Measurements from ENCODE around the gene NKAPD1.
A peak's percentile ranks its signal among the peaks of the same experiment; 100 is the strongest.

NKAPD1 gene

DNA sequence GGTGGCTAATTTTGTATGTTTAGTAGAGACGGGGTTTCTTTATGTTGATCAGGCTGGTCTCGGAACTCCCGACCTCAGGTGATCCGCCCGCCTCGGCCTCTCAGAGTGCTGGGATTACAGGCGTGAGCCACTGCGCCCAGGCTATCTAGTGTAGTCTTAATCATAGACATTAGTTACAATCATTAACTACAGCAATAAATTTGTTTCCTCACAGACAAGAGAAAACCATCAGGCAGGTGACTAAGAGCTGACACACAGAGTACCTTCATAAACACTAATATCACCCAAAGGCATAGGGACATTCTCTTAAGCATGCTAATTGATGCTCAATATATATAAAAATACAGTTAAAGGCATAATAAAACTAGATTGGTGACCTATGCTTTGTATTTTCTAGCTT is 32.0 kb downstream of the NKAPD1 start:
- in situ Hi-C loops (cut with MboI; ENCODE audit: low pct_unique_long_range_greater_than_20kb, low sequenced_read_pairs, unreplicated experiment), result no loop called here

DNA sequence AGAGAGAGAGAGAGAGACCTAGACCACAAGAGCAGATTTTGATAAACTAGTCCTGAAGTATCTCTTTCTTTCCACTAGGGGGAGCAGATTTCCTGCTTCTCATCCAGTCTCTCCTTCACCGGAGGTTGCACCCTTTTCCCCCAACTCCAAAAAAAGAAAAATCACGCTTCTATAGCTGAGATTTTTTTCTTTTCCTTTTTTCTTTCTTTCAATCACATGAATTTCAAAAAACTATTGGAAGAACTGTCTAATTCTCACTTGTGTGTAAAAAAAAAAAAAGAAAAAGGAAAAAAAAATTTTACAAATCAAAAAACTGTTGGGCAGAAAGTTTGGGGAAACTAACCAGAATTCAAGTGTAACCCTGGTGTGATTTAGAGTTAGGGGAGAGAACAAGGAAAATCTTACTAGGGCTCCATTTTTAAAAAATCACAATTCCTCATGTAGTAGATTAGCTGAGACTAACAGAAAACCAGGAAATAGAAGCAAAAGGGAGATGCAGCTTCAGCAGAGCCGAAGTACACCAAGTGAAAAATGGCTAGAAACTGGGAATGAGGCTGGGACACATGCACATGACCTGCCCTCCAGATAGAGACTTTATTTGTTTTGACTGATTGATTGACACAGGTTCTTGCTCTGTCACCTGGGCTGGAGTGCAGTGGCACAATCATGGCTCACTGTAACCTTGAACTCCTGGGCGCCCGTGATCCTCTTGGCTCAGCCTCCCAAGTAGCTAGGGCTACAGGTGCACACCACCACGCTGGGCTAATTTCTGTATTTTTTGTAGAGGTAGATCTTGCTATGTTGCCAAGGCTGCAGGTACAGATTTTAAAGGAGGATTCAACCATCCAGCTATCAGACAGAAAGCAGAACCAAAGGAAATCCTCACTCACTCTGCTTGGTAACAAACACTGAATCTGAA is 39.7 kb downstream of the NKAPD1 start:
- DNase-seq (ENCODE audit: low spot score), result peak; percentile 46
- TF ChIP-seq, protein P1, sequence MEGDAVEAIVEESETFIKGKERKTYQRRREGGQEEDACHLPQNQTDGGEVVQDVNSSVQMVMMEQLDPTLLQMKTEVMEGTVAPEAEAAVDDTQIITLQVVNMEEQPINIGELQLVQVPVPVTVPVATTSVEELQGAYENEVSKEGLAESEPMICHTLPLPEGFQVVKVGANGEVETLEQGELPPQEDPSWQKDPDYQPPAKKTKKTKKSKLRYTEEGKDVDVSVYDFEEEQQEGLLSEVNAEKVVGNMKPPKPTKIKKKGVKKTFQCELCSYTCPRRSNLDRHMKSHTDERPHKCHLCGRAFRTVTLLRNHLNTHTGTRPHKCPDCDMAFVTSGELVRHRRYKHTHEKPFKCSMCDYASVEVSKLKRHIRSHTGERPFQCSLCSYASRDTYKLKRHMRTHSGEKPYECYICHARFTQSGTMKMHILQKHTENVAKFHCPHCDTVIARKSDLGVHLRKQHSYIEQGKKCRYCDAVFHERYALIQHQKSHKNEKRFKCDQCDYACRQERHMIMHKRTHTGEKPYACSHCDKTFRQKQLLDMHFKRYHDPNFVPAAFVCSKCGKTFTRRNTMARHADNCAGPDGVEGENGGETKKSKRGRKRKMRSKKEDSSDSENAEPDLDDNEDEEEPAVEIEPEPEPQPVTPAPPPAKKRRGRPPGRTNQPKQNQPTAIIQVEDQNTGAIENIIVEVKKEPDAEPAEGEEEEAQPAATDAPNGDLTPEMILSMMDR (IDR thresholded peaks at IDR 0.05; ENCODE audit: extremely low read depth, insufficient read depth, missing control alignments), result peak; percentile 71
- in situ Hi-C loops (cut with MboI; ENCODE audit: low pct_unique_long_range_greater_than_20kb, low sequenced_read_pairs, unreplicated experiment), result no loop called here

More for the DNA sequence above, 32.0 kb downstream of the NKAPD1 start:
- DNase-seq (ENCODE audit: low spot score), result no peak
- TF ChIP-seq, protein P1 (IDR thresholded peaks at IDR 0.05; ENCODE audit: extremely low read depth, insufficient read depth, missing control alignments), result no peak

DNA sequence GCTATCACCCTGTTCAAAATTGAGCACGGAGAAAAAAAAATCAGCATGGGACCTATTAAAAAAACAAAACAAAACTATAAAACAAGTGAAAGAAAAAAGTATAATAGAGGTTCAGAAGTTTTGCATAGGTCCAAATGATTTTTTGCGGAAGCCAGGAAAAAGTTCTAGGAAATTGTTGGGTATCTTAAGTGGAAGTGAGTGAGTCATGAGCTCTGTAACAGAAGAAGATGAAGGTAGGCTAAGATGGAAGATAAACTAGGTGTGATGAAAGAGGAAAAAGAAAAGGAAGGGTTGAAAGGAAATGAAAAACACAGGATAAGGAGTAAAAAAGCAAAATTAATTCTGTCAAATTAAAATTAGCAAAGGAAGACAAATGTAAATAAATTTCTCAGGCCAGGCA is 40.4 kb downstream of the NKAPD1 start:
- TF ChIP-seq, protein P1 (IDR thresholded peaks at IDR 0.05; ENCODE audit: extremely low read depth, insufficient read depth, missing control alignments), result no peak
- in situ Hi-C loops (cut with MboI; ENCODE audit: low pct_unique_long_range_greater_than_20kb, low sequenced_read_pairs, unreplicated experiment), result no loop called here
- DNase-seq (ENCODE audit: low spot score), result no peak

DNA sequence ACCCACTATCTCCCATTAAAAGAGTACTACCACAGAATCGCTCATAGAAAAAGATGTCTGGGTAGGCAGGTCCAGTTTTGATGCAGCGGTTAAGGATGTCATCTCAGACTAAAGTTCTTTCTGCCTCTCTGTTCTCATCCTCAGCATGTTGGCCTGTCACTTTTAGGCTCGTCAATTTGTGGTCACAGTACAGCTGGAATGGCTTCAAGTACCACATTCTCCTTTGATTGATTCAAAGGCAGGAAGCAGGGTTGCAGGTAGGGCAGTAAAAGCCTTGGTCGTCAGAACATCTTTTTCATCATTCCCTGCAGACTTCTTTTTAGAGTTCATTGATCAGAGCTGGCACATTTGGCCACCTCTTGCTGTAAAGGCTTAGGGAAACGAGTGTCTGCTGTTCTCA is 41.3 kb downstream of the NKAPD1 start:
- in situ Hi-C loops (cut with MboI; ENCODE audit: low pct_unique_long_range_greater_than_20kb, low sequenced_read_pairs, unreplicated experiment), result no loop called here

DNA sequence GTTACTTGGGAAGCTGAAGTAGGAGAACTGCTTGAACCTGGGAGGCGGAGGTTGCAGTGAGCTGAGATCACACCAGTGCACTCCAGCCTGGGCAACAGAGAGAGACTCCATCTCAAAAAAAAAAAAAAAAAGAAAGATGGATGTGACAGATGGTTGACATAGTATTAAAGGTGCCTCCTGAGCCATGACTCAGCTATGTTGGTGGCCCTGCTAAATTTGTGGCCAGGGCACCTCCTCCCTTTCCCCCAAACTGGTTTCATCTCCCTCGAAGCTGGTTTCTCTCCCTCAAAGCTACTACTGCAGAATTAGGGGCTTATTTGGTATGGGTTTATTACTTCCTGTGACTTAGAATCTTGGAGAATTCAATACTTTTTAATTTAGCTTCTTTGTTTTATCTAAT is 44.1 kb downstream of the NKAPD1 start:
- DNase-seq (ENCODE audit: low spot score), result no peak
- in situ Hi-C loops (cut with MboI; ENCODE audit: low pct_unique_long_range_greater_than_20kb, low sequenced_read_pairs, unreplicated experiment), result no loop called here
- TF ChIP-seq, protein P1 (IDR thresholded peaks at IDR 0.05; ENCODE audit: extremely low read depth, insufficient read depth, missing control alignments), result no peak

More for the DNA sequence above, 41.3 kb downstream of the NKAPD1 start:
- TF ChIP-seq, protein P1 (IDR thresholded peaks at IDR 0.05; ENCODE audit: extremely low read depth, insufficient read depth, missing control alignments), result no peak
- no peak for DNase-seq (ENCODE audit: low spot score)

DNA sequence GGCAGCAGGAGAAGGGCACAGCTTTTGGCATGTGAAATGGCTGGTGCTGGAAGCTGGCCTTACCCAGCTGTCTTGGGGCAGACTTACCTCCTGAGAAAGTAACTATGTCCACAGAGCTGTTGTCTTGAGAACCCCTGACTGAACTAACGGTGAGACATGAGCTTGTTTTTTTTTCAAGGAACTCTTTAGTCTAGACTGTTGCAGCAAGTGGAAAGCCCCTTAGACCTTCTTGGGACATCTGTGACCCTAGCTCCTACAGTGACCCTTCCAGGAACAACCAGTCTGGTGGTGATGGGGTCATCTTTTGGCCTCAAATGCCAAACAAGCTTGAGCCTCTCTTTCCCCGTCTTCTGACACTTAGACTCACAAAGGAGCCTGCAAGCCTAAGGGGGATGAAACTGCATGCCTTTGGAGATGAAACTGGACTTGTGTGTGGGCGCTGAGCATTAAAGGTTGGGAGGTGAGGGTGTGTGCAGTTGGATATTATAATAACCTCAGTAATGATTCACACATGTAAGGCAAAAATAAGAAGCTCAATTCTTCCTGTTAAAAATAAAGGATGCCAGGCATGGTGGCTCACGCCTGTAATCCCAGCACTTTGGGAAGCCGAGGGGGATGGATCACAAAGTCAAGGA is 48.0 kb downstream of the NKAPD1 start:
- TF ChIP-seq, protein P1 (IDR thresholded peaks at IDR 0.05; ENCODE audit: extremely low read depth, insufficient read depth, missing control alignments), result no peak
- in situ Hi-C loops (cut with MboI; ENCODE audit: low pct_unique_long_range_greater_than_20kb, low sequenced_read_pairs, unreplicated experiment), result no loop called here
- no peak for DNase-seq (ENCODE audit: low spot score)

Data from GM13977 (cell line).